ENCODE data around the gene POLR1D.

DNA sequence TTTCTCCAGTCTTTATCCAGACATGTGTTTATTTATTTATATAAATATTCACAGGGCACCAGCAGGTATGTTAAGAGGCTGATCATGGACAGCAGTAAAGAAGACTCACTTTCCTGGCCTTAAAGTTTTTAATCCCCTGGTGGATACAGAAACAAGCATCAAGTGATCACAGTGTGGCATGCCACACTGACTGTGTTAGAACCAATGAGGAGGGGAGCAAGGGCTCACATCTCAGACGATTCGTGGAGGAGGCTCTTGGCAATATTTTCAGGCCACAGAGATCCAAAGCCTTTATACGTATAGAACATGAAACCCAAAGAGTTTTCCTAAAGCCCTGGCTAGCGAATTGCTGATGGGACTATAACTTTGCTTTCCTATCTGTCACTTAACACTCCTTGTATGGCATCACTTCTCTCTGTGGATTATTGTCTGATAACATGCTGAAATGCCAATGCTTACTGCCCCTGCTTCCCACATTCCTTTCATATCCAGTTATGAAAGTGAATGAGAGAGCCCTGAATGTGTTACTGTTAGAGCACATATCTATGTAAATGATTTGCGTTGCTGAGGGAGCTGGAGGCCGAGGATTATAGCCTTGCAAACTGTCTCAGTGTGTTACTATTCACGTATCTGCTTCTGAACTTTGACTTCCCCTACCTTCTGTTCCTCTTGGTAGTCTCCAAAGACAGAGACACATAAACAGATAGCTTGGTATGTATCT is 37.6 kb downstream of the POLR1D start:
- TF ChIP-seq, protein P1, sequence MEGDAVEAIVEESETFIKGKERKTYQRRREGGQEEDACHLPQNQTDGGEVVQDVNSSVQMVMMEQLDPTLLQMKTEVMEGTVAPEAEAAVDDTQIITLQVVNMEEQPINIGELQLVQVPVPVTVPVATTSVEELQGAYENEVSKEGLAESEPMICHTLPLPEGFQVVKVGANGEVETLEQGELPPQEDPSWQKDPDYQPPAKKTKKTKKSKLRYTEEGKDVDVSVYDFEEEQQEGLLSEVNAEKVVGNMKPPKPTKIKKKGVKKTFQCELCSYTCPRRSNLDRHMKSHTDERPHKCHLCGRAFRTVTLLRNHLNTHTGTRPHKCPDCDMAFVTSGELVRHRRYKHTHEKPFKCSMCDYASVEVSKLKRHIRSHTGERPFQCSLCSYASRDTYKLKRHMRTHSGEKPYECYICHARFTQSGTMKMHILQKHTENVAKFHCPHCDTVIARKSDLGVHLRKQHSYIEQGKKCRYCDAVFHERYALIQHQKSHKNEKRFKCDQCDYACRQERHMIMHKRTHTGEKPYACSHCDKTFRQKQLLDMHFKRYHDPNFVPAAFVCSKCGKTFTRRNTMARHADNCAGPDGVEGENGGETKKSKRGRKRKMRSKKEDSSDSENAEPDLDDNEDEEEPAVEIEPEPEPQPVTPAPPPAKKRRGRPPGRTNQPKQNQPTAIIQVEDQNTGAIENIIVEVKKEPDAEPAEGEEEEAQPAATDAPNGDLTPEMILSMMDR (IDR thresholded peaks at IDR 0.05) = no peak
- TF ChIP-seq EP300 (IDR thresholded peaks at IDR 0.05) (no peak), POLR2AphosphoS5 (IDR thresholded peaks at IDR 0.05) (no peak)
